WTC11 (cell line): ENCODE data around the gene KAZN. TPM values are rescaled to one million over a fixed set of nuclear protein-coding genes. Genes with fewer than 3 reads are reported as not detected.

Experiments used
- ATAC-seq: fragments of 200-7000 bp; cut with Tn5 transposase; 2 replicates; pipeline ENCODE4 v1.10.0; 2021; ENCODE audit warnings: mild to moderate bottlenecking, moderate library complexity
- CTCF ChIA-PET: fragments of 300-600 bp; sonication (Branson Sonifier 250); formaldehyde crosslinking; loops from one replicate; lab custom pipeline; 2021; ENCODE audit warnings: antibody characterized with exemption; lab: Charles Lee
- POLR2A ChIA-PET: fragments of 350-600 bp; sonication (Branson Sonifier 250); formaldehyde crosslinking; loops from one replicate; lab custom pipeline; 2021; ENCODE audit warnings: antibody characterized with exemption; lab: Charles Lee
- DNase-seq: peaks from one replicate; pipeline ENCODE4 v3.0.0; 2021; ENCODE audit warnings: low spot score
- H3K27ac Mint-ChIP-seq: 2 replicates; pipeline ENCODE4 v1.8.0; 2021; ENCODE audit warnings: mixed read lengths
- H3K27me3 Mint-ChIP-seq: 2 replicates; pipeline ENCODE4 v1.8.0; 2021; ENCODE audit warnings: low read depth, mild to moderate bottlenecking, moderate library complexity, mixed read lengths
- H3K36me3 Mint-ChIP-seq: 2 replicates; pipeline ENCODE4 v1.8.0; 2021; ENCODE audit warnings: mixed read lengths
- H3K4me1 Mint-ChIP-seq: 2 replicates; pipeline ENCODE4 v1.8.0; 2022; ENCODE audit warnings: mixed read lengths
- H3K4me3 Mint-ChIP-seq: 2 replicates; pipeline ENCODE4 v1.8.0; 2021; ENCODE audit warnings: mild to moderate bottlenecking, moderate library complexity, mixed read lengths
- H3K9me3 Mint-ChIP-seq: 2 replicates; pipeline ENCODE4 v1.8.0; 2021; ENCODE audit warnings: mixed read lengths
- ATF1 ChIP-seq: sonication (generic); formaldehyde crosslinking; IDR thresholded peaks from 2 replicates; pipeline ENCODE4 v1.8.1; 2023; ENCODE audit warnings: mild to moderate bottlenecking, moderate library complexity, missing genetic modification reagents
- ATF3 ChIP-seq: sonication (generic); formaldehyde crosslinking; conservative IDR thresholded peaks from 2 replicates; pipeline ENCODE4 v1.8.1; 2022; ENCODE audit warnings: mild to moderate bottlenecking, missing genetic modification reagents
- CREB1 ChIP-seq: sonication (generic); formaldehyde crosslinking; IDR thresholded peaks from 2 replicates; pipeline ENCODE4 v1.8.0; 2023; ENCODE audit warnings: mild to moderate bottlenecking, missing genetic modification reagents
- CTCF ChIP-seq: fragments of 200-600 bp; IDR thresholded peaks from 2 replicates; pipeline ENCODE4 v1.8.0; 2022; ENCODE audit warnings: antibody characterized with exemption
- FOXP4 ChIP-seq: sonication (generic); formaldehyde crosslinking; IDR thresholded peaks from 2 replicates; pipeline ENCODE4 v1.8.0; 2022; ENCODE audit warnings: mild to moderate bottlenecking, missing genetic modification reagents
- MLX ChIP-seq: sonication (generic); formaldehyde crosslinking; IDR thresholded peaks from 2 replicates; pipeline ENCODE4 v1.8.1; 2023; ENCODE audit warnings: mild to moderate bottlenecking, missing genetic modification reagents, moderate library complexity
- NFATC4 ChIP-seq: fragments of 250-450 bp; sonication (Bioruptor Pico); IDR thresholded peaks from 2 replicates; pipeline ENCODE4 v1.9.0; 2021; ENCODE audit warnings: mild to moderate bottlenecking
- SP1 ChIP-seq: sonication (generic); formaldehyde crosslinking; conservative IDR thresholded peaks from 2 replicates; pipeline ENCODE4 v1.8.1; 2022; ENCODE audit warnings: missing genetic modification reagents
- STAT6 ChIP-seq: sonication (generic); formaldehyde crosslinking; conservative IDR thresholded peaks from 2 replicates; pipeline ENCODE4 v1.8.1; 2023; ENCODE audit warnings: mild to moderate bottlenecking, low read depth, missing genetic modification reagents, moderate library complexity
- ZNF138 ChIP-seq: sonication (generic); formaldehyde crosslinking; conservative IDR thresholded peaks from 2 replicates; pipeline ENCODE4 v1.8.1; 2022; ENCODE audit warnings: mild to moderate bottlenecking, moderate library complexity, missing genetic modification reagents
- ZNF396 ChIP-seq: fragments of 250-450 bp; sonication (Bioruptor Pico); IDR thresholded peaks from 2 replicates; pipeline ENCODE4 v1.8.0; 2021; ENCODE audit warnings: mild to moderate bottlenecking, moderate library complexity, borderline replicate concordance
- ZNF423 ChIP-seq: fragments of 250-450 bp; sonication (Bioruptor Pico); IDR thresholded peaks from 2 replicates; pipeline ENCODE4 v2.1.2; 2022; ENCODE audit warnings: mild to moderate bottlenecking, moderate library complexity
- ZNF512 ChIP-seq: sonication (generic); formaldehyde crosslinking; IDR thresholded peaks from 2 replicates; pipeline ENCODE4 v1.8.1; 2022; ENCODE audit warnings: missing genetic modification reagents, borderline replicate concordance
- total RNA-seq: library from RNA; stranded (reverse); gene quantifications from 3 replicates; pipeline ENCODE4 v1.2.3, GENCODE V29; 2021

KAZN gene
- total RNA-seq, 1 experiment from 2014 or later, result 19.9 TPM

GRCh38 chr1:14871218-14871970 lies 272.9 kb downstream of the KAZN start:
- CTCF ChIA-PET, result interaction anchor here (1.0 to 1.1 kb wide), 2 partner anchors 92 to 436 kb away, joined by 3 read pairs; no protein-coding TSS in a partner anchor

GRCh38 chr1:14872762-14873161 lies 274.3 kb downstream of the KAZN start:
- ATAC-seq (no peak), DNase-seq (no peak)
- POLR2A ChIA-PET, result interaction anchor here (0.8 kb wide), 1 partner anchor 473 kb away, joined by 3 read pairs; no protein-coding TSS in a partner anchor
- peaks cover 33% of the 10 kb centered on the region for H3K4me1 Mint-ChIP-seq
- H3K27ac Mint-ChIP-seq, result no peak overlapping the region
- no peaks in the 10 kb centered on the region for H3K9me3 Mint-ChIP-seq
- no peak overlapping the region for H3K4me3 Mint-ChIP-seq
- H3K27me3 Mint-ChIP-seq, result no peaks in the 10 kb centered on the region
- H3K36me3 Mint-ChIP-seq, result no peaks in the 10 kb centered on the region
- TF ChIP-seq FOXP4 (CRISPR knock-in tag), result no peak
- TF ChIP-seq ZNF396 (CRISPR knock-in tag), result no peak
- CTCF ChIA-PET, result no interaction called here

More at GRCh38 chr1:14871218-14871970, 272.9 kb downstream of the KAZN start:
- POLR2A ChIA-PET, result no interaction called here
- no peak for ATAC-seq
- DNase-seq, result no peak
- Mint-ChIP-seq H3K36me3 (no peaks in the 10 kb centered on the region), H3K4me3 (no peak overlapping the region), H3K4me1 (peaks cover 25% of the 10 kb centered on the region), H3K27ac (no peak overlapping the region), H3K9me3 (no peaks in the 10 kb centered on the region), H3K27me3 (no peaks in the 10 kb centered on the region)
- TF ChIP-seq SP1 (CRISPR knock-in tag) (no peak), CREB1 (CRISPR knock-in tag) (no peak), STAT6 (CRISPR knock-in tag) (no peak), ATF3 (CRISPR knock-in tag) (no peak), ZNF423 (CRISPR knock-in tag) (no peak)

- CTCF ChIA-PET, result no interaction called here
- Mint-ChIP-seq H3K4me3 (no peak overlapping the region), H3K27me3 (no peaks in the 10 kb centered on the region), H3K27ac (no peak overlapping the region), H3K9me3 (no peaks in the 10 kb centered on the region), H3K4me1 (peaks cover 33% of the 10 kb centered on the region), H3K36me3 (no peaks in the 10 kb centered on the region)
- ATAC-seq (no peak), DNase-seq (no peak)
- TF ChIP-seq CTCF (no peak), ZNF138 (CRISPR knock-in tag) (no peak), ZNF512 (CRISPR knock-in tag) (no peak), ATF1 (CRISPR knock-in tag) (no peak), NFATC4 (CRISPR knock-in tag) (no peak), STAT6 (CRISPR knock-in tag) (no peak), MLX (no peak)
- POLR2A ChIA-PET, result interaction anchor here (0.8 kb wide), 1 partner anchor 472 kb away, joined by 3 read pairs; no protein-coding TSS in a partner anchor
Observed at GRCh38 chr1:14873677-14874076, 275.2 kb downstream of the KAZN start.
